ENCODE results near the gene B3GAT3. TPM values are rescaled to one million over a fixed set of nuclear protein-coding genes. Genes with fewer than 3 reads are reported as not detected.

Gene B3GAT3
- total and polyA plus RNA-seq, 10 of the 15 experiments (the other 5 are each of a cell fraction or from before 2014, with no cell fraction given): 0.31 to 52.7 (median 29.8) TPM

DNA sequence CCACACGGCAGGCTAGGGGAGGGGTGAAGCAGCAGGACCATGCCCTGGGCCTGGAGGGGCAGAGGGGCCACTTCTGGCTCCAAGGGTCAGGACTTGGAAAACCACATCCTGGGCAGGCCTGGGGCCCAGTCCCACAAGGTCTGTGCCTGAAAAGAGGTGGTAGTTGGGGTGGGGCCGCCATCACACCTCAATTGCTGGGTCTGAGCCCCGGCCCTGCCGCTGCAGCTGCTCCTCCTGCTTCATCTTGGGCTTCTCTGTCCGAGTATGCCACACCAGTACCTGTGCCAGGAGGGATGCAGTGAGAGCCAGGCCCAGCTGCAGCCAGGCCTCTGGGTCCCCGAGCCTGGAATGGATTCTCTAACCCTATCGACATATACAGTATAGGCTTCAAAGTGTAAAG lies 6.3 kb downstream of the B3GAT3 start:
- no peak overlapping the region for H3K27ac ChIP-seq (ENCODE audit: control insufficient read depth, insufficient read depth)
- ChIA-PET CTCF (no interaction called here), RAD21 (ENCODE audit: unreplicated experiment) (no interaction called here), POLR2A (no interaction called here), SMC1A (ENCODE audit: uncharacterized antibody, unreplicated experiment) (no interaction called here)
- no peak overlapping the region for H3K4me3 ChIP-seq
- no peak overlapping the region for H3K9ac ChIP-seq (ENCODE audit: control insufficient read depth, insufficient read depth, low read length)
- no peaks in the 10 kb centered on the region; a peak in 2 of 4 replicates for H3K36me3 ChIP-seq (ENCODE audit: control insufficient read depth in 2 of 2, insufficient read depth in 2 of 2, low read length in 1 of 2)
- intact Hi-C loops (cut with micrococcal nuclease; ENCODE audit: unreplicated experiment) (no loop called here), in situ Hi-C loops (cut with MboI) (no loop called here)
- no peaks in the 10 kb centered on the region for H4K20me1 ChIP-seq (ENCODE audit: control insufficient read depth, insufficient read depth)
- no peak overlapping the region for H3K4me2 ChIP-seq (ENCODE audit: control insufficient read depth, insufficient read depth)
- no peaks in the 10 kb centered on the region for H3K9me3 ChIP-seq (replicated peaks; ENCODE audit: control insufficient read depth, insufficient read depth, low read length)
- FAIRE-seq: no peak
- TF ChIP-seq MYC (IDR thresholded peaks at IDR 0.05; ENCODE audit: insufficient read depth, insufficient read length, insufficient replicate concordance, low read length, severe bottlenecking) (no peak), SP1 (IDR thresholded peaks at IDR 0.05; ENCODE audit: low read depth, low read length) (no peak), HDAC2 (IDR thresholded peaks at IDR 0.05) (no peak)
- TF ChIP-seq, protein P1, sequence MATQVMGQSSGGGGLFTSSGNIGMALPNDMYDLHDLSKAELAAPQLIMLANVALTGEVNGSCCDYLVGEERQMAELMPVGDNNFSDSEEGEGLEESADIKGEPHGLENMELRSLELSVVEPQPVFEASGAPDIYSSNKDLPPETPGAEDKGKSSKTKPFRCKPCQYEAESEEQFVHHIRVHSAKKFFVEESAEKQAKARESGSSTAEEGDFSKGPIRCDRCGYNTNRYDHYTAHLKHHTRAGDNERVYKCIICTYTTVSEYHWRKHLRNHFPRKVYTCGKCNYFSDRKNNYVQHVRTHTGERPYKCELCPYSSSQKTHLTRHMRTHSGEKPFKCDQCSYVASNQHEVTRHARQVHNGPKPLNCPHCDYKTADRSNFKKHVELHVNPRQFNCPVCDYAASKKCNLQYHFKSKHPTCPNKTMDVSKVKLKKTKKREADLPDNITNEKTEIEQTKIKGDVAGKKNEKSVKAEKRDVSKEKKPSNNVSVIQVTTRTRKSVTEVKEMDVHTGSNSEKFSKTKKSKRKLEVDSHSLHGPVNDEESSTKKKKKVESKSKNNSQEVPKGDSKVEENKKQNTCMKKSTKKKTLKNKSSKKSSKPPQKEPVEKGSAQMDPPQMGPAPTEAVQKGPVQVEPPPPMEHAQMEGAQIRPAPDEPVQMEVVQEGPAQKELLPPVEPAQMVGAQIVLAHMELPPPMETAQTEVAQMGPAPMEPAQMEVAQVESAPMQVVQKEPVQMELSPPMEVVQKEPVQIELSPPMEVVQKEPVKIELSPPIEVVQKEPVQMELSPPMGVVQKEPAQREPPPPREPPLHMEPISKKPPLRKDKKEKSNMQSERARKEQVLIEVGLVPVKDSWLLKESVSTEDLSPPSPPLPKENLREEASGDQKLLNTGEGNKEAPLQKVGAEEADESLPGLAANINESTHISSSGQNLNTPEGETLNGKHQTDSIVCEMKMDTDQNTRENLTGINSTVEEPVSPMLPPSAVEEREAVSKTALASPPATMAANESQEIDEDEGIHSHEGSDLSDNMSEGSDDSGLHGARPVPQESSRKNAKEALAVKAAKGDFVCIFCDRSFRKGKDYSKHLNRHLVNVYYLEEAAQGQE (IDR thresholded peaks at IDR 0.05; ENCODE audit: low read depth, low read length): no peak
- TF ChIP-seq, protein P2, sequence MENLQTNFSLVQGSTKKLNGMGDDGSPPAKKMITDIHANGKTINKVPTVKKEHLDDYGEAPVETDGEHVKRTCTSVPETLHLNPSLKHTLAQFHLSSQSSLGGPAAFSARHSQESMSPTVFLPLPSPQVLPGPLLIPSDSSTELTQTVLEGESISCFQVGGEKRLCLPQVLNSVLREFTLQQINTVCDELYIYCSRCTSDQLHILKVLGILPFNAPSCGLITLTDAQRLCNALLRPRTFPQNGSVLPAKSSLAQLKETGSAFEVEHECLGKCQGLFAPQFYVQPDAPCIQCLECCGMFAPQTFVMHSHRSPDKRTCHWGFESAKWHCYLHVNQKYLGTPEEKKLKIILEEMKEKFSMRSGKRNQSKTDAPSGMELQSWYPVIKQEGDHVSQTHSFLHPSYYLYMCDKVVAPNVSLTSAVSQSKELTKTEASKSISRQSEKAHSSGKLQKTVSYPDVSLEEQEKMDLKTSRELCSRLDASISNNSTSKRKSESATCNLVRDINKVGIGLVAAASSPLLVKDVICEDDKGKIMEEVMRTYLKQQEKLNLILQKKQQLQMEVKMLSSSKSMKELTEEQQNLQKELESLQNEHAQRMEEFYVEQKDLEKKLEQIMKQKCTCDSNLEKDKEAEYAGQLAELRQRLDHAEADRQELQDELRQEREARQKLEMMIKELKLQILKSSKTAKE (IDR thresholded peaks at IDR 0.05; ENCODE audit: low read depth, poor library complexity, severe bottlenecking): no peak
- H3K4me1 ChIP-seq (ENCODE audit: control insufficient read depth, insufficient read depth, low read length): peaks cover 11% of the 10 kb centered on the region
- peaks cover 16% of the 10 kb centered on the region for H3K79me2 ChIP-seq (ENCODE audit: control insufficient read depth, insufficient read depth, low read length)
- no peak for ATAC-seq
- no TSS peak for BruUV-seq (replicated peaks)
- WGBS (ENCODE audit: insufficient coverage, insufficient replicate concordance, low lambda C conversion rate, missing lambda C conversion rate): 65% methylated on average over 7 of the region's 7 CpGs
- DNase-seq (ENCODE audit: low read depth, low spot score): no peak
- H3K27me3 ChIP-seq (replicated peaks in 1 of 2; ENCODE audit: control insufficient read depth in 2 of 2, insufficient read depth in 2 of 2, low read length in 1 of 2): no peaks in the 10 kb centered on the region
- no peak overlapping the region for H2AFZ ChIP-seq (ENCODE audit: control insufficient read depth, low read depth, low read length)
